ENCODE results near the gene TSPAN13. TPM values are rescaled to one million over a fixed set of nuclear protein-coding genes. Genes with fewer than 3 reads are reported as not detected.

Gene TSPAN13
- polyA plus RNA-seq, 1 donor from 2014 or later: 315 TPM

DNA sequence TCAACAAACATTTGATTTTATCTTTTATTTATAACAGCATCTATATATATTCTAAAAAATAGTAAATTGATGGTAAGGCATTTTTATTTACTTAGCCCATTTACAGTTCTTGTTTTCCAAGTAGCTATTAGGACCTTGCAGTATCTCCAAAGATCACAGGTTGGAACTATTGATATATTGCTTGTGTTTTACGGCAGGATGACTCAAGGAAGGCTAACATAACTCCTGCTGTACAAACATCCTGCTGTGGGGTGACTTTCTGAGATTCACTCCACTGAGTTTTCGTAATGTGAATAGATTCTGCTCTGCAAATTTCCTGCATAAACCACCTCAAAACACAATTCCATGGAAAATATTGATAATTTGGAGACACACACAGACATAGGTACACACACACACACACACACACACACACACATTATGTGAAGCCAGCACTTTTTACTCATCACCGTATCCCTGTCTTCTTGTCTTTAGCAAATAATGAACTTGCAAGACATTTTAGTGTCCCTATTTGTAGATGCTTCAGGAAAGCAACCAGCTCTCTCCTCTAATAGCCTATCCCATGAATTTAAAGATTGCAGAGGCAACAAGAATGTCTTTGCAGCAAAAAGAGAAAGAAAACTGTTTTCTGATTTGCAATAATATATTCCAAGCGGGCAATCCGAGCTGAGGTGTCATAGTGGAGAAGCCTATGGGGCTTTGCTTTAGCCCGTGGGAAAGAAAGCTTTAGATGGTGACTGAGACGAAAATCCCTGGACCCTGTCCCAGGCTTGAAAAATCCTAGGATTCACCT is 50.5 kb downstream of the TSPAN13 start:
- Histone ChIP-seq H3K9me3 (ENCODE audit: low read length) (no peaks in the 10 kb centered on the region), H3K9ac (ENCODE audit: low read length) (no peak overlapping the region), H3K27me3 (ENCODE audit: insufficient read depth, low read depth, low read length) (no peaks in the 10 kb centered on the region), H2AFZ (ENCODE audit: low read depth, low read length) (no peak overlapping the region), H3K79me2 (replicated peaks; ENCODE audit: insufficient read depth, low read length) (no peaks in the 10 kb centered on the region), H3K4me3 (ENCODE audit: low read length) (no peak overlapping the region), H3K9me2 (ENCODE audit: insufficient read depth, low read length) (no peaks in the 10 kb centered on the region), H3K4me2 (ENCODE audit: low read length) (no peak overlapping the region), H3F3A (ENCODE audit: insufficient read depth, low read length, poor library complexity, severe bottlenecking) (no peaks in the 10 kb centered on the region), H3K36me3 (ENCODE audit: insufficient read depth, low read length) (no peaks in the 10 kb centered on the region), H3K27ac (ENCODE audit: low read length) (no peak overlapping the region), H4K20me1 (ENCODE audit: insufficient read depth) (no peaks in the 10 kb centered on the region)
- TF ChIP-seq POLR2AphosphoS5 (IDR thresholded peaks at IDR 0.05) (no peak), EZH2 (IDR thresholded peaks at IDR 0.05; ENCODE audit: borderline replicate concordance, insufficient read depth, low read length, poor library complexity, severe bottlenecking) (no peak), TAF1 (IDR thresholded peaks at IDR 0.05; ENCODE audit: low read depth) (no peak), MXI1 (conservative IDR thresholded peaks at IDR 0.05; ENCODE audit: poor library complexity, severe bottlenecking) (no peak), SMC3 (conservative IDR thresholded peaks at IDR 0.05; ENCODE audit: poor library complexity) (no peak), RAD21 (conservative IDR thresholded peaks at IDR 0.05) (no peak), EP300 (conservative IDR thresholded peaks at IDR 0.05; ENCODE audit: poor library complexity, severe bottlenecking) (no peak), CTCF (IDR thresholded peaks at IDR 0.05; ENCODE audit: poor library complexity, severe bottlenecking) (no peak)
- TF ChIP-seq, protein P1, sequence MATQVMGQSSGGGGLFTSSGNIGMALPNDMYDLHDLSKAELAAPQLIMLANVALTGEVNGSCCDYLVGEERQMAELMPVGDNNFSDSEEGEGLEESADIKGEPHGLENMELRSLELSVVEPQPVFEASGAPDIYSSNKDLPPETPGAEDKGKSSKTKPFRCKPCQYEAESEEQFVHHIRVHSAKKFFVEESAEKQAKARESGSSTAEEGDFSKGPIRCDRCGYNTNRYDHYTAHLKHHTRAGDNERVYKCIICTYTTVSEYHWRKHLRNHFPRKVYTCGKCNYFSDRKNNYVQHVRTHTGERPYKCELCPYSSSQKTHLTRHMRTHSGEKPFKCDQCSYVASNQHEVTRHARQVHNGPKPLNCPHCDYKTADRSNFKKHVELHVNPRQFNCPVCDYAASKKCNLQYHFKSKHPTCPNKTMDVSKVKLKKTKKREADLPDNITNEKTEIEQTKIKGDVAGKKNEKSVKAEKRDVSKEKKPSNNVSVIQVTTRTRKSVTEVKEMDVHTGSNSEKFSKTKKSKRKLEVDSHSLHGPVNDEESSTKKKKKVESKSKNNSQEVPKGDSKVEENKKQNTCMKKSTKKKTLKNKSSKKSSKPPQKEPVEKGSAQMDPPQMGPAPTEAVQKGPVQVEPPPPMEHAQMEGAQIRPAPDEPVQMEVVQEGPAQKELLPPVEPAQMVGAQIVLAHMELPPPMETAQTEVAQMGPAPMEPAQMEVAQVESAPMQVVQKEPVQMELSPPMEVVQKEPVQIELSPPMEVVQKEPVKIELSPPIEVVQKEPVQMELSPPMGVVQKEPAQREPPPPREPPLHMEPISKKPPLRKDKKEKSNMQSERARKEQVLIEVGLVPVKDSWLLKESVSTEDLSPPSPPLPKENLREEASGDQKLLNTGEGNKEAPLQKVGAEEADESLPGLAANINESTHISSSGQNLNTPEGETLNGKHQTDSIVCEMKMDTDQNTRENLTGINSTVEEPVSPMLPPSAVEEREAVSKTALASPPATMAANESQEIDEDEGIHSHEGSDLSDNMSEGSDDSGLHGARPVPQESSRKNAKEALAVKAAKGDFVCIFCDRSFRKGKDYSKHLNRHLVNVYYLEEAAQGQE (IDR thresholded peaks at IDR 0.05; ENCODE audit: borderline replicate concordance): no peak

DNA sequence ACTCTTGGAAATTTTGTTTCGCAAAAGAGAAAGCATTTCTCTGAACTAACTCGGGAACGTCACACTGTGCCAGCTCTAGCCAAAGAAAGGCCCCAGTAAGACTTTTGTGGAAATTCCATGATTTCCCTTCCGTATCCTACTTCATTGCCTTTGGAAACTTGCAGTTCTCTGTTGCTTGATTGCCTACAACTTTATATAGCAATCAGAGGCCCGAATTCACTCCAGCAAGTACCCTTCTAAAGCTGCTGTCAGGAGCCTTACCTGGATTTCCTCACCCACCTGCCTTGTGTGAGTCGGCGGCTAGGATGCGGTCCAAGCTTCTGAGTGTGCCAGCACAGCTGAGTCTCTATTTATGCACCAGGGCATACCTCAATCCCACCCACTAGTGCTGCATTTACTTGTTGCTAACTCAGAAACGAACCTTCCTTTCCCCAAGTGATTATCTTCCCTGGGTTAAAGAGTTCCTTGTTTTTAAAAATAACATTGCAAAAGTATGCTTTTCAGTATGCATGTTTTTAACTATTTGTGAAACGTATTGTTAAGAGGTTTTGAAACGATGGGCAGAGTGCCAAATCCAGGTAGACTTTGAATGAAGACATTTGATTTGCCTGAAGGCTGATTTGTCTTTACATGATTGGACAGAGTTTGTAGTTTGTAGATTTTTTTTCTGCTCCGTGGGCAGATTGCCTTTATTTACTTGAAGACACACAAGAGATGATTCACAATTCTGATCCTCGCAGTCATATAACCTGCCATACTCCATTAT is 51.3 kb downstream of the TSPAN13 start, which contains the start of gene AGR2:
AGR2 (minus strand) TSS at position 326 of the 766 bp plus-strand sequence. CDS start 3,203 bp downstream, outside the sequence.
- Histone ChIP-seq H3K9me2 (ENCODE audit: insufficient read depth, low read length) (no peaks in the 10 kb centered on the region), H2AFZ (ENCODE audit: low read depth, low read length) (no peak within 1 kb of the TSS), H3K4me2 (ENCODE audit: low read length) (no peak within 1 kb of the TSS), H3K27ac (ENCODE audit: low read length) (no peak within 1 kb of the TSS), H3K9ac (ENCODE audit: low read length) (no peak within 1 kb of the TSS), H4K20me1 (ENCODE audit: insufficient read depth) (no peaks in the 10 kb centered on the region), H3K79me2 (replicated peaks; ENCODE audit: insufficient read depth, low read length) (no peaks in the 10 kb centered on the region), H3F3A (ENCODE audit: insufficient read depth, low read length, poor library complexity, severe bottlenecking) (no peaks in the 10 kb centered on the region), H3K36me3 (ENCODE audit: insufficient read depth, low read length) (no peaks in the 10 kb centered on the region), H3K4me3 (ENCODE audit: low read length) (no peak within 1 kb of the TSS), H3K9me3 (ENCODE audit: low read length) (no peaks in the 10 kb centered on the region), H3K27me3 (ENCODE audit: insufficient read depth, low read depth, low read length) (no peaks in the 10 kb centered on the region)
- no peak for TF ChIP-seq SMC3 (conservative IDR thresholded peaks at IDR 0.05; ENCODE audit: poor library complexity)
- no peak for TF ChIP-seq EZH2 (IDR thresholded peaks at IDR 0.05; ENCODE audit: borderline replicate concordance, insufficient read depth, low read length, poor library complexity, severe bottlenecking)
- no peak for TF ChIP-seq EP300 (conservative IDR thresholded peaks at IDR 0.05; ENCODE audit: poor library complexity, severe bottlenecking)
- no peak for TF ChIP-seq RAD21 (conservative IDR thresholded peaks at IDR 0.05)
- TF ChIP-seq TAF1 (IDR thresholded peaks at IDR 0.05; ENCODE audit: low read depth): no peak
- TF ChIP-seq, protein P1 (IDR thresholded peaks at IDR 0.05; ENCODE audit: borderline replicate concordance): no peak
- TF ChIP-seq POLR2AphosphoS5 (IDR thresholded peaks at IDR 0.05): no peak
- no peak for TF ChIP-seq CTCF (IDR thresholded peaks at IDR 0.05; ENCODE audit: poor library complexity, severe bottlenecking)
- no peak for TF ChIP-seq MXI1 (conservative IDR thresholded peaks at IDR 0.05; ENCODE audit: poor library complexity, severe bottlenecking)

All from neural cell (in vitro differentiated cells).